Ovary (tissue), 9 donors: ENCODE results near the gene PRPF40B. TPM values are rescaled to one million over a fixed set of nuclear protein-coding genes. Genes with fewer than 3 reads are reported as not detected.

ENCODE experiments used
- DNase-seq, 5 donors: peaks; one replicate each; pipeline ENCODE4 v3.0.0-alpha.2; 2019 to 2020
- H3K27ac ChIP-seq, 2 donors: fragments of 200-600 bp; one replicate each; pipeline versions ENCODE4 v1.5.1 to v1.8.0; 2019 to 2022
- H3K27me3 ChIP-seq: fragments of 200-600 bp; one replicate; pipeline ENCODE4 v1.8.0; 2022
- H3K36me3 ChIP-seq: fragments of 200-600 bp; sonication (generic); one replicate; pipeline ENCODE4 v1.5.1; 2019
- H3K4me1 ChIP-seq: one replicate; pipeline ENCODE4 v1.8.1; 2013; ENCODE audit warnings: mild to moderate bottlenecking, moderate library complexity; ENCODE audit not compliant: insufficient read depth
- H3K4me3 ChIP-seq: fragments of 200-600 bp; sonication (generic); one replicate; pipeline ENCODE4 v1.5.1; 2017
- H3K9me3 ChIP-seq, 2 donors: fragments of 200-600 bp in 1 of 2; sonication (generic) in 1 of 2; one replicate each; pipeline versions ENCODE4 v1.5.1 to v1.8.1; 2013 to 2019; ENCODE audit warnings: mild to moderate bottlenecking in 1 of 2, moderate library complexity in 1 of 2
- EP300 ChIP-seq: sonication (generic); formaldehyde crosslinking; IDR thresholded peaks from one replicate; pipeline ENCODE4 v1.6.1; 2017; ENCODE audit warnings: antibody characterized with exemption
- POLR2A ChIP-seq: fragments of 450-650 bp; IDR thresholded peaks from one replicate; pipeline ENCODE4 v1.6.1; 2017; ENCODE audit warnings: antibody characterized with exemption, mild to moderate bottlenecking, moderate library complexity
- WGBS, 3 donors: extraction: QIAGEN DNeasy Blood & Tissue Kit in 1 of 3; methylation state at CpG; one replicate each; pipeline versions ENCODE4 v1.1.5 to v1.1.7; 2013 to 2017; 5-methylcytosine and 5-hydroxymethylcytosine counted together
- intact Hi-C, 4 donors: fragments of 100-400 bp; cut with DNase I; formaldehyde crosslinking; loops; one replicate each; pipeline versions ENCODE4 v1.11.0 to v1.15.1; 2022 to 2023
- polyA plus RNA-seq, 2 donors: library from polyadenylated mRNA; stranded (reverse); fragments of 200-250 nt in 1 of 2; fragments of 350-450 nt in 1 of 2; fragmentation: Illumina TruSeq in 1 of 2; extraction: RNeasy Lipid Tissue Mini Kit (QIAGEN cat#74804) in 1 of 2; gene quantifications; one replicate each; pipeline ENCODE4 v1.2.3, GENCODE V29; 2013 to 2014
- total RNA-seq, 7 donors: library from RNA; depleted of rRNA in 2 of 7; stranded (reverse); fragments of >200 nt in 2 of 7; fragmentation: NEBNext Ultra II Directional in 3 of 7; extraction: Animal tissue kit (Norgen Biotek cat#: 25700) in 3 of 7; gene quantifications; one replicate each; pipeline versions ENCODE4 v1.1.0 to v1.2.4, GENCODE V29; 2016 to 2023
- TF ChIP-seq, protein P1 (sequence below), 3 donors: fragments of 450-650 bp in 2 of 3; fragments of 200-600 bp in 1 of 3; IDR thresholded peaks; one replicate each; pipeline versions ENCODE4 v1.5.1 to v1.8.0; 2016 to 2022; ENCODE audit warnings: antibody characterized with exemption in 3 of 3, mild to moderate bottlenecking in 1 of 3
- donor health status: DM: no; HTN: no; CAD: no; lungs with moderate emphysema.
- donor health status: DM: no; HTN: no; CAD: no.
- donor health status: Bipolar disorder and iron deficiency.
- donor health status: DM: yes; HTN: yes; CAD: no.
- donor health status: DM: no; HTN: no; CAD: no.
- donor health status: DM: yes; HTN: yes; CAD: no.

PRPF40B gene
- total and polyA plus RNA-seq, 9 donors, result 13.4 to 72.6 (median 33.8) TPM

DNA sequence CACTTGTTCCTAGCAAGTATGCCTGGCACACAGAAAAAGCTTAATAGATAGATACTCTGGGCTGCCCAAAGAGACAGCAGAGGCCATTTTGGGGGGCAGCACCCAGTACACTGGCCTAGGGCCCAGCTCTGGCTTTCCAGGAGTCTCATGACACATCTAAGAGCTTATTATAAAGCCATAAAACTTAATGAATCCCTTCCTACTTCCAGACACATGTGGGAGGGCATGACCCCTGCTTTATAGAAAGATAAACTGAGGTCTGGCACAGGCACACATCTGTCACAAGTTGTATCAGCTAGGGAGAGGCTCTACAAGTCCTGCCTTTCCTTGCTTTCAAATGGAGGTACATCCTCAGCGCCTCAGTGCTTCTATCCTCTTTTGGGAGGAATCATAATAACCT, 56.7 kb downstream of the PRPF40B start:
- 88 to 91% (median 90%) methylated on average over 1 of the region's 1 CpG for WGBS, 3 donors
- Histone ChIP-seq H3K27ac (no peak overlapping the region), H3K36me3 (no peaks in the 10 kb centered on the region), H3K4me3 (no peak overlapping the region), H3K27me3 (no peaks in the 10 kb centered on the region), H3K9me3 (no peaks in the 10 kb centered on the region), H3K4me1 (peaks cover 14% of the 10 kb centered on the region)
- no peak for DNase-seq
- intact Hi-C loops, result no loop called here
- TF ChIP-seq POLR2A (no peak), EP300 (no peak)
- TF ChIP-seq, protein P1, sequence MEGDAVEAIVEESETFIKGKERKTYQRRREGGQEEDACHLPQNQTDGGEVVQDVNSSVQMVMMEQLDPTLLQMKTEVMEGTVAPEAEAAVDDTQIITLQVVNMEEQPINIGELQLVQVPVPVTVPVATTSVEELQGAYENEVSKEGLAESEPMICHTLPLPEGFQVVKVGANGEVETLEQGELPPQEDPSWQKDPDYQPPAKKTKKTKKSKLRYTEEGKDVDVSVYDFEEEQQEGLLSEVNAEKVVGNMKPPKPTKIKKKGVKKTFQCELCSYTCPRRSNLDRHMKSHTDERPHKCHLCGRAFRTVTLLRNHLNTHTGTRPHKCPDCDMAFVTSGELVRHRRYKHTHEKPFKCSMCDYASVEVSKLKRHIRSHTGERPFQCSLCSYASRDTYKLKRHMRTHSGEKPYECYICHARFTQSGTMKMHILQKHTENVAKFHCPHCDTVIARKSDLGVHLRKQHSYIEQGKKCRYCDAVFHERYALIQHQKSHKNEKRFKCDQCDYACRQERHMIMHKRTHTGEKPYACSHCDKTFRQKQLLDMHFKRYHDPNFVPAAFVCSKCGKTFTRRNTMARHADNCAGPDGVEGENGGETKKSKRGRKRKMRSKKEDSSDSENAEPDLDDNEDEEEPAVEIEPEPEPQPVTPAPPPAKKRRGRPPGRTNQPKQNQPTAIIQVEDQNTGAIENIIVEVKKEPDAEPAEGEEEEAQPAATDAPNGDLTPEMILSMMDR (IDR thresholded peaks at IDR 0.05), result no peak

DNA sequence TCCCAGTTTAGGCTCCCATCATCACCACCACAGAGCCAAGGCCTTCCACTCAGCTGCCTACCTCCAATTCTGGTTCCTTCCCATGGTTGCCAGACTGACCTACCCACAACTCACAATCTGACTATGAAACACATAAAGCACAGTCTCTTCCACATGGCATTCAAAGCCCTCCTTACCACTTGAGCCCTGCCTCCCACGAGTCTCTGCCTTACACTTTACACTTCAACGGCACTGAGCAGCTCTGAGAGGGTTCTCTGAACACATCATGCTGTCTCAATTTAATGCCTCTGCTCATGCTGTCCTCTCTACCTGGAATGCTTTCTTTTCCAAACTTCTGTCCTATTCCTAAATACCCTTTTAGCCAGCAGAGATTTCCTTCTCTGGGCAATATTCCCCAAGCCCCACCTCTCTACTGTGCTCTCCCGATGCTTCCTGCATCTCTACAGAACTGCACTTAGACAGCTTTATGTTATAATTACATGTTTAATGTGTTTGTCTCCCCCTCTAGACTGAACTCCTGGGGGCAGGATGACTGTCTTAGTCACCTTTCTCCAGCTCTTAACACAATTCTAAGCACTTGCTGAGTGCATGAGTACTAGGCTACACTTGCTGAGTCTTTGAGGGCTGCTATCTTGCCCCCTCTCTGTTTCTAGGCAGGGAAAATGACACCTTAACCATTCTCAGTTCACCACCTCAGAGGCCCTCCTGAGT, 60.4 kb downstream of the PRPF40B start:
- no peak for DNase-seq
- no peaks in the 10 kb centered on the region for H3K27me3 ChIP-seq
- H3K36me3 ChIP-seq, result no peaks in the 10 kb centered on the region
- WGBS, 3 donors, result 54 to 59% (median 59%) methylated on average over 3 of the region's 3 CpGs
- H3K27ac ChIP-seq, result no peak overlapping the region
- H3K4me1 ChIP-seq, result peaks cover 6% of the 10 kb centered on the region
- no peak overlapping the region for H3K4me3 ChIP-seq
- no peaks in the 10 kb centered on the region for H3K9me3 ChIP-seq
- intact Hi-C loops, result no loop called here
- TF ChIP-seq, protein P1 (IDR thresholded peaks at IDR 0.05), result no peak
- TF ChIP-seq POLR2A, result no peak
- TF ChIP-seq EP300, result no peak

- Histone ChIP-seq H3K36me3 (no peaks in the 10 kb centered on the region), H3K9me3 (no peaks in the 10 kb centered on the region), H3K4me3 (no peak overlapping the region), H3K27ac (no peak overlapping the region), H3K27me3 (no peaks in the 10 kb centered on the region), H3K4me1 (peaks cover 6% of the 10 kb centered on the region)
- 89 to 92% (median 90%) methylated on average over 5 of the region's 5 CpGs for WGBS, 3 donors
- no peak for DNase-seq
- TF ChIP-seq, protein P1 (IDR thresholded peaks at IDR 0.05), result no peak
- TF ChIP-seq POLR2A (no peak), EP300 (no peak)
- intact Hi-C loops, result no loop called here
Observed at GRCh38 chr12:49684310-49684854, 61.0 kb downstream of the PRPF40B start.

GRCh38 chr12:49687941-49688340, 64.6 kb downstream of the PRPF40B start:
- no peak overlapping the region for H3K27ac ChIP-seq
- H3K4me1 ChIP-seq, result peaks cover 4% of the 10 kb centered on the region
- WGBS, 3 donors, result 80 to 98% (median 89%) methylated on average over 2 of the region's 2 CpGs
- no peaks in the 10 kb centered on the region for H3K36me3 ChIP-seq
- TF ChIP-seq, protein P1 (IDR thresholded peaks at IDR 0.05), result no peak
- TF ChIP-seq POLR2A, result no peak
- TF ChIP-seq EP300, result no peak
- H3K4me3 ChIP-seq, result no peak overlapping the region
- intact Hi-C loops, result no loop called here
- no peak for DNase-seq
- no peaks in the 10 kb centered on the region for H3K9me3 ChIP-seq
- no peaks in the 10 kb centered on the region for H3K27me3 ChIP-seq
